Natural killer cell (primary cell): Measurements from ENCODE around the gene POLK. TPM values are rescaled to one million over a fixed set of nuclear protein-coding genes. Genes with fewer than 3 reads are reported as not detected.
"Not testable (repeated sequence)": the region's sequence is repeated elsewhere in the genome, so short reads cannot be mapped to it uniquely, and the experiment has no call there.

Experiments used
- ATAC-seq, 3 donors: fragments of 150-1000 bp in 2 of 3; fragments of 200-7000 bp in 1 of 3; cut with Tn5 transposase; 1 replicate in 1 of 3; 2 replicates in 2 of 3; pipeline ENCODE4 v1.10.0; 2021; ENCODE audit warnings: mild to moderate bottlenecking in 2 of 3, moderate library complexity in 2 of 3
- DNase-seq, 2 donors: peaks; one replicate each; pipeline versions ENCODE4 v3.0.0 to v3.0.0-alpha.2; 2013 to 2021; ENCODE audit warnings: mixed read lengths in 1 of 2
- H3K27ac ChIP-seq: one replicate; pipeline ENCODE4 v1.5.1; 2013; ENCODE audit warnings: mild to moderate bottlenecking, low read length
- H3K27me3 ChIP-seq: one replicate; pipeline ENCODE4 v1.6.1; 2013; ENCODE audit warnings: low read length; ENCODE audit not compliant: control insufficient read depth, insufficient read depth
- H3K36me3 ChIP-seq: one replicate; pipeline ENCODE4 v1.6.1; 2013; ENCODE audit warnings: low read length; ENCODE audit not compliant: control insufficient read depth, insufficient read depth
- H3K4me1 ChIP-seq: one replicate; pipeline ENCODE4 v1.6.1; 2013; ENCODE audit warnings: low read length; ENCODE audit not compliant: control insufficient read depth, insufficient read depth
- H3K4me3 ChIP-seq: one replicate; pipeline ENCODE4 v1.5.1; 2013; ENCODE audit warnings: low read length
- H3K9me3 ChIP-seq: one replicate; pipeline ENCODE4 v1.6.1; 2013; ENCODE audit warnings: low read length; ENCODE audit not compliant: control insufficient read depth, insufficient read depth
- H3K27ac Mint-ChIP-seq, 2 donors: one replicate each; pipeline ENCODE4 v1.8.0; 2022; ENCODE audit warnings: mild to moderate bottlenecking in 2 of 2, mixed read lengths in 2 of 2, moderate library complexity in 1 of 2
- H3K27me3 Mint-ChIP-seq, 2 donors: one replicate each; pipeline ENCODE4 v1.8.0; 2022; ENCODE audit warnings: low read depth in 2 of 2, mixed read lengths in 2 of 2
- H3K36me3 Mint-ChIP-seq: one replicate; pipeline ENCODE4 v1.8.0; 2022; ENCODE audit warnings: mixed read lengths
- H3K4me1 Mint-ChIP-seq, 2 donors: one replicate each; pipeline ENCODE4 v1.8.0; 2022; ENCODE audit warnings: mixed read lengths in 2 of 2
- H3K4me3 Mint-ChIP-seq: one replicate; pipeline ENCODE4 v1.8.0; 2022; ENCODE audit warnings: mild to moderate bottlenecking, moderate library complexity, mixed read lengths
- H3K9me3 Mint-ChIP-seq, 2 donors: one replicate each; pipeline ENCODE4 v1.8.0; 2022; ENCODE audit warnings: mixed read lengths in 2 of 2
- CTCF ChIP-seq: fragments of 200-600 bp; IDR thresholded peaks from one replicate; pipeline ENCODE4 v1.8.0; 2022; ENCODE audit warnings: antibody characterized with exemption
- WGBS: methylation state at CpG from one replicate; pipeline ENCODE4 v1.1.7; 2013; ENCODE audit warnings: missing lambda C conversion rate; ENCODE audit not compliant: insufficient coverage; 5-methylcytosine and 5-hydroxymethylcytosine counted together
- intact Hi-C: fragments of 100-400 bp; cut with micrococcal nuclease; formaldehyde crosslinking; loops from one replicate; pipeline ENCODE4 v1.14.2; 2022
- total RNA-seq, 4 donors: library from RNA; stranded (reverse); fragments of 120-200 nt in 1 of 4; gene quantifications; one replicate each; pipeline versions ENCODE4 v1.2.3 to v1.2.4, GENCODE V29; 2013 to 2022

The POLK gene
- total RNA-seq, 3 donors from 2014 or later (not counting 1 experiment from before 2014, with no cell fraction given), result 16.8 to 21.5 (median 21.4) TPM

- H3K36me3 ChIP-seq, result peaks cover 5% of the 10 kb centered on the region
- no peaks in the 10 kb centered on the region for H3K4me1 ChIP-seq
- Mint-ChIP-seq H3K9me3 (no peaks in the 10 kb centered on the region), H3K4me1 (peaks cover 0 to 6% of the 10 kb centered on the region in 2 donors), H3K27ac (no peak overlapping the region), H3K36me3 (no peaks in the 10 kb centered on the region), H3K27me3 (no peaks in the 10 kb centered on the region), H3K4me3 (no peak overlapping the region)
- no peak overlapping the region for H3K27ac ChIP-seq
- H3K27me3 ChIP-seq, result no peaks in the 10 kb centered on the region
- no peak overlapping the region for H3K4me3 ChIP-seq
- TF ChIP-seq CTCF, result no peak
- ATAC-seq (no peak), DNase-seq (no peak)
- H3K9me3 ChIP-seq, result no peaks in the 10 kb centered on the region
- WGBS, result 94% methylated on average over 3 of the region's 3 CpGs
- intact Hi-C loops, result no loop called here
These were observed 90.3 kb downstream of the POLK start for GRCh38 chr5:75601996-75602395.

GRCh38 chr5:75603371-75603770 lies 91.7 kb downstream of the POLK start:
- Histone ChIP-seq H3K36me3 (peaks cover 5% of the 10 kb centered on the region), H3K27me3 (no peaks in the 10 kb centered on the region), H3K9me3 (no peaks in the 10 kb centered on the region), H3K4me3 (no peak overlapping the region), H3K27ac (no peak overlapping the region), H3K4me1 (no peaks in the 10 kb centered on the region)
- H3K4me3 Mint-ChIP-seq, result no peak overlapping the region
- DNase-seq (no peak), ATAC-seq (no peak)
- H3K27ac Mint-ChIP-seq, result no peak overlapping the region
- H3K4me1 Mint-ChIP-seq, result peaks cover 0 to 6% of the 10 kb centered on the region in 2 donors
- H3K36me3 Mint-ChIP-seq, result no peaks in the 10 kb centered on the region
- intact Hi-C loops, result no loop called here
- no peak for TF ChIP-seq CTCF
- H3K27me3 Mint-ChIP-seq, result no peaks in the 10 kb centered on the region
- H3K9me3 Mint-ChIP-seq, result no peaks in the 10 kb centered on the region

GRCh38 chr5:75603821-75604220 lies 92.1 kb downstream of the POLK start:
- Histone ChIP-seq H3K27ac (no peak overlapping the region), H3K36me3 (peaks cover 5% of the 10 kb centered on the region), H3K4me3 (no peak overlapping the region), H3K4me1 (no peaks in the 10 kb centered on the region), H3K9me3 (no peaks in the 10 kb centered on the region), H3K27me3 (no peaks in the 10 kb centered on the region)
- no peaks in the 10 kb centered on the region for H3K36me3 Mint-ChIP-seq
- no peak for DNase-seq
- no peak for TF ChIP-seq CTCF
- 100% methylated on average over 1 of the region's 2 CpGs for WGBS
- H3K4me1 Mint-ChIP-seq, result peaks cover 0 to 6% of the 10 kb centered on the region in 2 donors
- H3K9me3 Mint-ChIP-seq, result no peaks in the 10 kb centered on the region
- H3K4me3 Mint-ChIP-seq, result no peak overlapping the region
- no peak overlapping the region for H3K27ac Mint-ChIP-seq
- no peaks in the 10 kb centered on the region for H3K27me3 Mint-ChIP-seq
- no peak for ATAC-seq
- intact Hi-C loops, result no loop called here

- ATAC-seq, result not testable (repeated sequence)
These were observed 95.7 kb downstream of the POLK start for GRCh38 chr5:75607341-75607740.

More at GRCh38 chr5:75607341-75607740, 95.7 kb downstream of the POLK start:
- H3K27ac ChIP-seq, H3K27me3 Mint-ChIP-seq, H3K27me3 ChIP-seq, H3K36me3 Mint-ChIP-seq, H3K4me3 ChIP-seq, H3K27ac Mint-ChIP-seq, H3K4me1 ChIP-seq, H3K9me3 ChIP-seq, H3K4me1 Mint-ChIP-seq, H3K9me3 Mint-ChIP-seq, DNase-seq, H3K4me3 Mint-ChIP-seq, H3K36me3 ChIP-seq, intact Hi-C loops: not testable (repeated sequence)
- 56% methylated on average over 5 of the region's 5 CpGs for WGBS
